GM12878 (cell line): ENCODE data around the gene PRUNE1. TPM values are rescaled to one million over a fixed set of nuclear protein-coding genes. Genes with fewer than 3 reads are reported as not detected.

ENCODE experiments used
- ATAC-seq: fragments of 200-7000 bp; cut with Tn5 transposase; 3 replicates; pipeline ENCODE4 v1.9.1; 2020; ENCODE audit warnings: mild to moderate bottlenecking, moderate library complexity
- BruUV-seq: library from RNA; stranded (reverse); fragments of 400-500 nt; replicated peaks from 2 replicates; lab custom pipeline; 2021; lab: Mats Ljungman, UMichigan
- CTCF ChIA-PET: fragments of 300-600 bp; sonication (Branson Sonifier 250); formaldehyde crosslinking; extraction: SDS; loops from one replicate; lab custom pipeline; 2021; ENCODE audit warnings: inconsistent platforms; lab: Yijun Ruan, JAX
- POLR2A ChIA-PET: fragments of 350-600 bp; formaldehyde crosslinking; extraction: SDS; loops from one replicate; lab custom pipeline; 2021; ENCODE audit warnings: inconsistent platforms; lab: Charles Lee
- RAD21 ChIA-PET: fragments of 300-600 bp; sonication (Branson Sonifier 250); formaldehyde crosslinking; loops from one replicate; lab custom pipeline; 2023; ENCODE audit warnings: antibody characterized with exemption; ENCODE audit not compliant: unreplicated experiment; lab: Charles Lee
- SMC1A ChIA-PET: fragments of 300-600 bp; sonication (Branson Sonifier 250); formaldehyde crosslinking; loops from one replicate; lab custom pipeline; 2023; ENCODE audit not compliant: unreplicated experiment, uncharacterized antibody; lab: Charles Lee
- DNase-seq: peaks from one replicate; pipeline ENCODE4 v3.0.0-alpha.2; 2011; ENCODE audit warnings: low read depth, low spot score
- FAIRE-seq: peaks from 3 replicates; lab custom pipeline; 2011; peaks lifted over from hg19 to GRCh38; lab: Jason Lieb, UNC
- H2AFZ ChIP-seq: 2 replicates; pipeline ENCODE4 v1.6.0; 2011; ENCODE audit warnings: low read depth, low read length, control low read depth; ENCODE audit not compliant: control insufficient read depth
- H3K27ac ChIP-seq: 2 replicates; pipeline ENCODE4 v1.5.1; 2011; ENCODE audit warnings: control low read depth; ENCODE audit not compliant: control insufficient read depth, insufficient read depth
- H3K27me3 ChIP-seq, 2 experiments: replicated peaks in 1 of 2; 2 replicates each; pipeline versions ENCODE4 v1.6.0 to v1.6.1; 2011; ENCODE audit warnings: low read length in 1 of 2; ENCODE audit not compliant: control insufficient read depth in 2 of 2, insufficient read depth in 2 of 2
- H3K36me3 ChIP-seq, 2 experiments: 2 replicates each; pipeline ENCODE4 v1.5.1; 2011; ENCODE audit warnings: low read length in 1 of 2; ENCODE audit not compliant: control insufficient read depth in 2 of 2, insufficient read depth in 2 of 2
- H3K4me1 ChIP-seq: 2 replicates; pipeline ENCODE4 v1.6.1; 2011; ENCODE audit warnings: mild to moderate bottlenecking, low read length, moderate library complexity, mixed read lengths; ENCODE audit not compliant: control insufficient read depth, insufficient read depth
- H3K4me2 ChIP-seq: 2 replicates; pipeline ENCODE4 v1.6.0; 2011; ENCODE audit warnings: control low read depth; ENCODE audit not compliant: control insufficient read depth, insufficient read depth
- H3K4me3 ChIP-seq: fragments of 200-600 bp; sonication (generic); 2 replicates; pipeline ENCODE4 v1.5.1; 2016
- H3K79me2 ChIP-seq: 2 replicates; pipeline ENCODE4 v1.6.0; 2011; ENCODE audit warnings: low read length; ENCODE audit not compliant: control insufficient read depth, insufficient read depth
- H3K9ac ChIP-seq: 2 replicates; pipeline ENCODE4 v1.8.0; 2011; ENCODE audit warnings: low read length, control low read depth, mixed read lengths; ENCODE audit not compliant: control insufficient read depth, insufficient read depth
- H3K9me3 ChIP-seq: replicated peaks from 3 replicates; pipeline ENCODE4 v1.5.1; 2011; ENCODE audit warnings: mild to moderate bottlenecking, low read length; ENCODE audit not compliant: control insufficient read depth, insufficient read depth
- H4K20me1 ChIP-seq: 2 replicates; pipeline ENCODE4 v1.6.0; 2011; ENCODE audit not compliant: control insufficient read depth, insufficient read depth
- ATF7 ChIP-seq: fragments of 450-650 bp; IDR thresholded peaks from 2 replicates; pipeline ENCODE4 v1.6.1; 2016; ENCODE audit warnings: low read depth, mild to moderate bottlenecking
- NR2F1 ChIP-seq: fragments of 450-650 bp; conservative IDR thresholded peaks from 2 replicates; pipeline ENCODE4 v1.6.1; 2017; ENCODE audit warnings: mild to moderate bottlenecking
- POLR2A ChIP-seq: IDR thresholded peaks from 2 replicates; pipeline ENCODE4 v1.6.1; 2011; ENCODE audit warnings: low read depth, mild to moderate bottlenecking, low read length
- SIX5 ChIP-seq: IDR thresholded peaks from 2 replicates; pipeline ENCODE4 v1.6.1; 2011; ENCODE audit warnings: mild to moderate bottlenecking, low read depth, low read length, moderate library complexity; ENCODE audit not compliant: severe bottlenecking
- USF2 ChIP-seq: IDR thresholded peaks from 2 replicates; pipeline ENCODE4 v1.6.1; 2011; ENCODE audit warnings: low read depth, low read length, improper control_type of control experiment, borderline replicate concordance
- ZNF217 ChIP-seq: fragments of 450-650 bp; IDR thresholded peaks from 2 replicates; pipeline ENCODE4 v1.6.1; 2017; ENCODE audit warnings: antibody characterized with exemption, mild to moderate bottlenecking
- ZNF24 ChIP-seq: fragments of 450-650 bp; IDR thresholded peaks from 2 replicates; pipeline ENCODE4 v1.6.1; 2017; ENCODE audit warnings: antibody characterized with exemption, mild to moderate bottlenecking
- WGBS: methylation state at CpG from one replicate; pipeline ENCODE4 v1.1.6; 2016; ENCODE audit warnings: low lambda C conversion rate; ENCODE audit not compliant: insufficient replicate concordance, insufficient coverage; ENCODE audit errors: missing lambda C conversion rate; 5-methylcytosine and 5-hydroxymethylcytosine counted together
- in situ Hi-C: fragments of 300-500 bp; cut with MboI; formaldehyde crosslinking; loops from 9 replicates; pipeline ENCODE4 v1.14.3; 2018; ENCODE audit warnings: mixed read lengths
- intact Hi-C: fragments of 100-400 bp; cut with micrococcal nuclease; formaldehyde crosslinking; loops from one replicate; pipeline ENCODE4 v1.14.2; 2022; ENCODE audit not compliant: unreplicated experiment
- polyA plus RNA-seq, 11 experiments: library from polyadenylated mRNA; depleted of rRNA in 4 of 11; unstranded in 6 of 11; stranded (reverse) in 5 of 11; fragments of >200 nt; fragmentation: Nextera tagmentation in 4 of 11; fragmentation: Illumina TruSeq in 1 of 11; extraction: Ambion mirVana in 4 of 11; extraction: Trizol in 1 of 11; gene quantifications; 1 replicate in 1 of 11; 2 replicates in 10 of 11; pipeline versions ENCODE4 v1.2.1 to v1.2.3, GENCODE V29; 2011 to 2016; ENCODE audit warnings: inconsistent platforms in 2 of 11, missing spikeins in 2 of 11, low read depth in 1 of 11
- total RNA-seq, 4 experiments: library from RNA; depleted of rRNA in 3 of 4; stranded (reverse); fragments of >200 nt in 3 of 4; fragmentation: Illumina TruSeq in 1 of 4; extraction: Trizol in 1 of 4; gene quantifications; 2 replicates each; pipeline versions ENCODE4 v1.2.1 to v1.2.3, GENCODE V29; 2013 to 2021
- TF ChIP-seq, protein P1 (sequence below): fragments of 450-650 bp; IDR thresholded peaks from 2 replicates; pipeline ENCODE4 v1.6.1; 2017; ENCODE audit warnings: mild to moderate bottlenecking

PRUNE1 gene
- total and polyA plus RNA-seq, 10 of the 15 experiments (the other 5 are each of a cell fraction or from before 2014, with no cell fraction given), result 4.7 to 24.5 (median 12.4) TPM

DNA sequence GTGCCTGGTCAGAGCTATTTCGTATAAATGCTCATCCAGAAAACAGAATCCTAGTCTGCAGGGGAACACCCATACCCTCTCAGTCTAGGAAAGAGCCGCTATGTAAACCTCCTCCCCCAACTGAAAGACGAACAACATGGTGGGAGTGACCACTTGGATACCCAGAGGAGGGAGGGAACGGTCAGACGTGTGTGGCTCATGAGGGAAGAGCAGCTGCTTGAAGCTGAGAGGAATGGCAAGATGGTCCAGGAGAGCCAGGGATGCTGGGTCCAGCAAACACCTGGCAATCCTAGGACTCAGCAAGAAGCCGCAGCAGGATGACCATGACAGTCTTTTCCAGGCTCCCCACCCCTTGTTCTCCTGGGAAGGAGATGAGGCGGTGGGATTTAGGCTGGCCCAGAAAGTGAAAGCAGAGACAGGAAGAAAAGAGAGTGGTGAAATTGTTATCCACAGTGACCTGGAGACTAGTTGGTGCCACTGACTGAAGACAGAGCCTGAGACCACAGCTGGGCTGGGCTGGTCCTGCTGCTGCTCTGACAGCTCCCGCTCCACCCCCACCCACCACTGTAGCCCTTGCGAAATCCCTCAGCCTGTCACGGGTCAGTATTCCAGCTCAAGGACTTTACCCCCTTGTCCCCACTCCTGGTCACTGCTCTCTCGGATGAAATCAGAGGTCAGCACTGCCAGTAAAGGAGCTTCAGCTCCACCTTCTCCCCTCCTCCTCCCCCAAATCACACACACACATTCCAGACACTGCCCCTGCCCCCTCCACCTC is 37.3 kb upstream of the PRUNE1 start:
- intact Hi-C loops, result loop anchor here (10.0 kb wide), 2 partner anchors 206 to 346 kb away; partner anchors contain the start of genes CTSS and ENSA
- in situ Hi-C loops, result no loop called here

More for the DNA sequence above, 37.3 kb upstream of the PRUNE1 start:
- no TSS peak for BruUV-seq
- SMC1A ChIA-PET, result interaction anchor here (1.2 kb wide), 1 partner anchor 15 kb away, joined by 3 read pairs; no protein-coding TSS in a partner anchor
- Histone ChIP-seq H3K79me2 (peaks cover 39% of the 10 kb centered on the region), H3K4me2 (no peak overlapping the region), H3K4me3 (no peak overlapping the region), H3K27ac (no peak overlapping the region), H3K27me3 (no peaks in the 10 kb centered on the region), H2AFZ (no peak overlapping the region), H3K9ac (no peak overlapping the region), H3K9me3 (no peaks in the 10 kb centered on the region), H3K4me1 (peaks cover 7% of the 10 kb centered on the region; the same call in 1 of the 2 replicates), H3K36me3 (peaks cover 8 to 12% of the 10 kb centered on the region in 2 experiments), H4K20me1 (no peaks in the 10 kb centered on the region)
- no peak for FAIRE-seq
- TF ChIP-seq ZNF217 (no peak), SIX5 (no peak), POLR2A (no peak), USF2 (no peak), ATF7 (no peak), NR2F1 (no peak), ZNF24 (no peak)
- TF ChIP-seq, protein P1, sequence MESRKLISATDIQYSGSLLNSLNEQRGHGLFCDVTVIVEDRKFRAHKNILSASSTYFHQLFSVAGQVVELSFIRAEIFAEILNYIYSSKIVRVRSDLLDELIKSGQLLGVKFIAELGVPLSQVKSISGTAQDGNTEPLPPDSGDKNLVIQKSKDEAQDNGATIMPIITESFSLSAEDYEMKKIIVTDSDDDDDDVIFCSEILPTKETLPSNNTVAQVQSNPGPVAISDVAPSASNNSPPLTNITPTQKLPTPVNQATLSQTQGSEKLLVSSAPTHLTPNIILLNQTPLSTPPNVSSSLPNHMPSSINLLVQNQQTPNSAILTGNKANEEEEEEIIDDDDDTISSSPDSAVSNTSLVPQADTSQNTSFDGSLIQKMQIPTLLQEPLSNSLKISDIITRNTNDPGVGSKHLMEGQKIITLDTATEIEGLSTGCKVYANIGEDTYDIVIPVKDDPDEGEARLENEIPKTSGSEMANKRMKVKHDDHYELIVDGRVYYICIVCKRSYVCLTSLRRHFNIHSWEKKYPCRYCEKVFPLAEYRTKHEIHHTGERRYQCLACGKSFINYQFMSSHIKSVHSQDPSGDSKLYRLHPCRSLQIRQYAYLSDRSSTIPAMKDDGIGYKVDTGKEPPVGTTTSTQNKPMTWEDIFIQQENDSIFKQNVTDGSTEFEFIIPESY, result no peak
- RAD21 ChIA-PET, result no interaction called here
- CTCF ChIA-PET, result interaction anchor here (0.6 to 2.4 kb wide), 4 partner anchors 10 to 302 kb away, joined by 3 to 8 read pairs (median 4); no protein-coding TSS in a partner anchor
- no peak for ATAC-seq
- POLR2A ChIA-PET, result interaction anchor here (0.6 to 1.1 kb wide), 2 partner anchors 9 to 254 kb away, joined by 3 to 4 read pairs; no protein-coding TSS in a partner anchor
- 83% methylated on average over 11 of the region's 11 CpGs for WGBS
- DNase-seq, result no peak
